Mesothelial cell of epicardium (in vitro differentiated cells): ENCODE results near the gene CDC42EP3. TPM values are rescaled to one million over a fixed set of nuclear protein-coding genes. Genes with fewer than 3 reads are reported as not detected.

ENCODE experiments used
- DNase-seq, 2 experiments: peaks; one replicate each; pipeline ENCODE4 v3.0.0; 2021; ENCODE audit warnings: low spot score in 2 of 2; ENCODE audit not compliant: unreplicated experiment in 2 of 2
- H3K27ac Mint-ChIP-seq: 2 replicates; pipeline ENCODE4 v1.8.0; 2021; ENCODE audit warnings: mixed read lengths
- H3K27me3 Mint-ChIP-seq: 2 replicates; pipeline ENCODE4 v1.8.0; 2021; ENCODE audit warnings: low read depth, mixed read lengths
- H3K36me3 Mint-ChIP-seq: 2 replicates; pipeline ENCODE4 v1.8.0; 2021; ENCODE audit warnings: mixed read lengths
- H3K4me1 Mint-ChIP-seq: 2 replicates; pipeline ENCODE4 v1.8.0; 2021; ENCODE audit warnings: mixed read lengths
- H3K4me3 Mint-ChIP-seq: 2 replicates; pipeline ENCODE4 v1.8.0; 2021; ENCODE audit warnings: mild to moderate bottlenecking, moderate library complexity, mixed read lengths
- H3K9me3 Mint-ChIP-seq: 2 replicates; pipeline ENCODE4 v1.8.0; 2021; ENCODE audit warnings: mixed read lengths
- CTCF ChIP-seq: fragments of 200-600 bp; sonication (generic); IDR thresholded peaks from one replicate; pipeline ENCODE4 v1.5.0; 2021; ENCODE audit warnings: antibody characterized with exemption; ENCODE audit not compliant: unreplicated experiment
- total RNA-seq: library from RNA; stranded (reverse); gene quantifications from 3 replicates; pipeline ENCODE4 v1.2.1, GENCODE V29; 2021

CDC42EP3 gene
- total RNA-seq, 1 donor from 2014 or later = 48.7 TPM

- no peak for DNase-seq
- peaks cover 52% of the 10 kb centered on the region for H3K4me1 Mint-ChIP-seq
- H3K9me3 Mint-ChIP-seq = no peaks in the 10 kb centered on the region
- H3K36me3 Mint-ChIP-seq = peaks cover 21% of the 10 kb centered on the region
- no peak overlapping the region for H3K4me3 Mint-ChIP-seq
- H3K27me3 Mint-ChIP-seq = no peaks in the 10 kb centered on the region
- no peak for TF ChIP-seq CTCF
- H3K27ac Mint-ChIP-seq = peak overlapping the region; percentile 79
Measured at GRCh38 chr2:37654932-37655841, 16.3 kb downstream of the CDC42EP3 start.

- H3K4me3 Mint-ChIP-seq = no peak overlapping the region
- H3K9me3 Mint-ChIP-seq = no peaks in the 10 kb centered on the region
- no peak for DNase-seq
- peaks cover 21% of the 10 kb centered on the region for H3K36me3 Mint-ChIP-seq
- peak overlapping the region; percentile 79 for H3K27ac Mint-ChIP-seq
- H3K27me3 Mint-ChIP-seq = no peaks in the 10 kb centered on the region
- no peak for TF ChIP-seq CTCF
- peaks cover 50% of the 10 kb centered on the region for H3K4me1 Mint-ChIP-seq
Measured at GRCh38 chr2:37654419-37654818, 17.0 kb downstream of the CDC42EP3 start.

GRCh38 chr2:37653805-37654378, 17.6 kb downstream of the CDC42EP3 start:
- peaks cover 20% of the 10 kb centered on the region for H3K36me3 Mint-ChIP-seq
- peak overlapping the region; percentile 85 for H3K27ac Mint-ChIP-seq
- no peak for DNase-seq
- H3K27me3 Mint-ChIP-seq = no peaks in the 10 kb centered on the region
- no peaks in the 10 kb centered on the region for H3K9me3 Mint-ChIP-seq
- no peak overlapping the region for H3K4me3 Mint-ChIP-seq
- no peak for TF ChIP-seq CTCF
- peaks cover 45% of the 10 kb centered on the region for H3K4me1 Mint-ChIP-seq

GRCh38 chr2:37653093-37653492, 18.3 kb downstream of the CDC42EP3 start:
- no peak for DNase-seq
- TF ChIP-seq CTCF = no peak
- Mint-ChIP-seq H3K27ac (peak overlapping the region; percentile 53), H3K9me3 (peaks cover 2% of the 10 kb centered on the region), H3K4me3 (no peak overlapping the region), H3K4me1 (peaks cover 44% of the 10 kb centered on the region), H3K27me3 (no peaks in the 10 kb centered on the region), H3K36me3 (peaks cover 20% of the 10 kb centered on the region)

- H3K9me3 Mint-ChIP-seq = peaks cover 10% of the 10 kb centered on the region
- no peak overlapping the region for H3K27ac Mint-ChIP-seq
- peaks cover 43% of the 10 kb centered on the region for H3K4me1 Mint-ChIP-seq
- no peak for DNase-seq
- no peak overlapping the region for H3K4me3 Mint-ChIP-seq
- no peak for TF ChIP-seq CTCF
- no peaks in the 10 kb centered on the region for H3K27me3 Mint-ChIP-seq
- peaks cover 28% of the 10 kb centered on the region for H3K36me3 Mint-ChIP-seq
Measured at GRCh38 chr2:37652199-37652640, 19.2 kb downstream of the CDC42EP3 start.
